ENCODE results near the gene DCAF12.

Gene DCAF12

GRCh38 chr9:34059954-34060353, 66.5 kb downstream of the DCAF12 start:
- TF ChIP-seq, protein P1, sequence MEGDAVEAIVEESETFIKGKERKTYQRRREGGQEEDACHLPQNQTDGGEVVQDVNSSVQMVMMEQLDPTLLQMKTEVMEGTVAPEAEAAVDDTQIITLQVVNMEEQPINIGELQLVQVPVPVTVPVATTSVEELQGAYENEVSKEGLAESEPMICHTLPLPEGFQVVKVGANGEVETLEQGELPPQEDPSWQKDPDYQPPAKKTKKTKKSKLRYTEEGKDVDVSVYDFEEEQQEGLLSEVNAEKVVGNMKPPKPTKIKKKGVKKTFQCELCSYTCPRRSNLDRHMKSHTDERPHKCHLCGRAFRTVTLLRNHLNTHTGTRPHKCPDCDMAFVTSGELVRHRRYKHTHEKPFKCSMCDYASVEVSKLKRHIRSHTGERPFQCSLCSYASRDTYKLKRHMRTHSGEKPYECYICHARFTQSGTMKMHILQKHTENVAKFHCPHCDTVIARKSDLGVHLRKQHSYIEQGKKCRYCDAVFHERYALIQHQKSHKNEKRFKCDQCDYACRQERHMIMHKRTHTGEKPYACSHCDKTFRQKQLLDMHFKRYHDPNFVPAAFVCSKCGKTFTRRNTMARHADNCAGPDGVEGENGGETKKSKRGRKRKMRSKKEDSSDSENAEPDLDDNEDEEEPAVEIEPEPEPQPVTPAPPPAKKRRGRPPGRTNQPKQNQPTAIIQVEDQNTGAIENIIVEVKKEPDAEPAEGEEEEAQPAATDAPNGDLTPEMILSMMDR (IDR thresholded peaks at IDR 0.05; ENCODE audit: low read depth, low read length): no peak
- Histone ChIP-seq H3K27me3 (ENCODE audit: insufficient read depth, low read depth, severe bottlenecking) (no peaks in the 10 kb centered on the region), H3K9me3 (ENCODE audit: severe bottlenecking) (no peaks in the 10 kb centered on the region), H3K27ac (no peak overlapping the region), H3K4me3 (ENCODE audit: low read depth, low read length) (no peak overlapping the region), H3K36me3 (no peaks in the 10 kb centered on the region)
- no peak for DNase-seq

GRCh38 chr9:34059281-34059680, 67.2 kb downstream of the DCAF12 start:
- H3K4me3 ChIP-seq (ENCODE audit: low read depth, low read length): no peak overlapping the region
- no peaks in the 10 kb centered on the region for H3K36me3 ChIP-seq
- no peaks in the 10 kb centered on the region for H3K9me3 ChIP-seq (ENCODE audit: severe bottlenecking)
- no peaks in the 10 kb centered on the region for H3K27me3 ChIP-seq (ENCODE audit: insufficient read depth, low read depth, severe bottlenecking)
- no peak overlapping the region for H3K27ac ChIP-seq
- no peak for DNase-seq
- TF ChIP-seq, protein P1 (IDR thresholded peaks at IDR 0.05; ENCODE audit: low read depth, low read length): no peak

DNA sequence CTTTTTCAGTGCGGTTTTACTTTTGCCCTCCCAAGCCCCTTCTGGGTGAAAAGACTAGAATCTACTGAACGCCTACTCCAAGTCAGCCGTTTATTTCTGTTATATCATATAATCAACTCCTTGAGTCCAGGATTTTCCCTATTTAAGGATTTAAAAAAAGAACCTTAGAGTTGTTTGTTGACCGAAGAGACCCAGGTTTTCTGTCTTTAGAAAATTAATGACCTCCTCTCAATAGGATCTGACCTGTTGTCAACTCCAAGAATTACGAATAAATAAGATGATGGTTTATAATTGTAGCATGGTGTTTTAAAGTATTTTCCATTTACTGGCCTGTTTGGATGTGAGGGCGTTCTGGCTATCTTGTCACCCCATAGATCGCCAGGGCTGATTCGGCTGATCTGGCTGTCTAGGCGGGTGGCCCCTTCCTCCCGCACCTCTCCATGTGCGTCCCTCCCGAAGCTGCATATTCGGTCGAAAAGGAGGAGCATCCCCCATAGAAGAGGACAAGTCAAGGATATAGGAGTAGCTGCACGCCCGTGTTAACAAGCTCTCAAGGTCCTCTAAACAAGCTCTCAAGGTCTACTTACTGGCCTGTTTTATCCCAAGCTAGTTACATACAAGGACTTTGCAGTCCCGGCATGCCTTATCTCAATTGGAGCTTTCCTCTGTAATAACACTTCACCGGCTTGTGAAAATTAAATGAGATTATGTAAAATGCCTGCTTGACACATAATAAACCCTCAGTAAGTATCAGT, 76.7 kb downstream of the DCAF12 start:
- Histone ChIP-seq H3K36me3 (peaks cover 8% of the 10 kb centered on the region; the same call in 1 of the 2 replicates), H3K9me3 (ENCODE audit: severe bottlenecking) (peaks cover 3% of the 10 kb centered on the region), H3K4me3 (ENCODE audit: low read depth, low read length) (peak overlapping the region; percentile 82), H3K27ac (peak overlapping the region; percentile 99), H3K27me3 (ENCODE audit: insufficient read depth, low read depth, severe bottlenecking) (no peaks in the 10 kb centered on the region)
- no peak for DNase-seq
- TF ChIP-seq, protein P1 (IDR thresholded peaks at IDR 0.05; ENCODE audit: low read depth, low read length): no peak

DNA sequence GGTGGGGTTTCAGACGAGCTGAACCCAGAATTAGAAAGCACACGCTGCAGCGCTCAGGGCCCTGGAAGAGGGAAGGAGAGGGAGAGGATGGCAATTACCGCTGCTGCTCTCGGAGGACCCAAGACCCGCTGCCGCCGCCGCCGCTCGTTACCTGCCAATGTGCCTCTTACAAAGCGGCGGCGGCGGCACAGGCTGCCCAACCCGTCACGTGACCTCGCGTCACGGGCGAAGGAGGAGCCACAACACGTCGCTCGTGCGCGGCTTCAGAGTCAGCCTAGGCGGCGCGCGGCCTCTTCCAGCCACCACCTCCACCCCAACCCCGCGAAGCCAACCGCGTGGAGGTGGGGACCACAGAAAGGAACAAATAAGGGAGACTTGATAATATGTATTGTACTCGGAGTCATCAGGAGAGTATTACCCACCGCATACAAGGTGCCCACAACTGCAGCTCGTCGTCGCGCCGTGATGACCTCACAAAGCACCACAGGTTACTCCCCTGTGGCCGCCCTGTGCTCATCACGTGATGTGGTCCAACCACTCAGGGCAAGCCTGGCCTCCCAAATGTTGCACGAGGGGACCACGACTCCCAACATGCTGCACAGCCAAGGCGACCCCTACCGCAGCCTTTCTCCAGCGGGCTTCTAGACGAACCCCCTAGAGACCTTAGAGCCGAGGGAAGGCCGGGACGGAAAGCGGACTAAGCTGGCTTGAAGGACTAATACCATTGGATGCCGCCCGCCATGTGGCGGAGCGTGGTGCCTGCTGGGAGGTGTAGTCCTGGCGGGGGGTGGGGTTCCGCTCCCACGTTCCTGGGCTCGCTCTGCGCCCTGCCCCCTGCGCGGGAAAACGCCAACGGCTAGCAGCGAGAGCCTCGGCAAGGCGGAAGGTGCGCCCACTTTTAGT, 77.5 kb downstream of the DCAF12 start, which contains the start of gene UBAP2:
UBAP2 (minus strand) TSS at position 161 of the 903 bp plus-strand sequence. CDS start 31,739 bp downstream, outside the sequence.
- H3K4me3 ChIP-seq (ENCODE audit: low read depth, low read length): peak within 1 kb of the TSS; percentile 82
- peak within 1 kb of the TSS; percentile 99 for H3K27ac ChIP-seq
- peak; percentile 97 for DNase-seq
- H3K9me3 ChIP-seq (ENCODE audit: severe bottlenecking): peaks cover 3% of the 10 kb centered on the region
- peaks cover 15% of the 10 kb centered on the region; the same call in 1 of the 2 replicates for H3K36me3 ChIP-seq
- no peaks in the 10 kb centered on the region for H3K27me3 ChIP-seq (ENCODE audit: insufficient read depth, low read depth, severe bottlenecking)
- TF ChIP-seq, protein P1 (IDR thresholded peaks at IDR 0.05; ENCODE audit: low read depth, low read length): peak; percentile 1; the same call in 1 of the 2 replicates

GRCh38 chr9:34047864-34048726, 78.4 kb downstream of the DCAF12 start:
- TF ChIP-seq, protein P1 (IDR thresholded peaks at IDR 0.05; ENCODE audit: low read depth, low read length): no peak
- Histone ChIP-seq H3K36me3 (peaks cover 16% of the 10 kb centered on the region), H3K27ac (peak overlapping the region; percentile 99), H3K27me3 (ENCODE audit: insufficient read depth, low read depth, severe bottlenecking) (no peaks in the 10 kb centered on the region), H3K9me3 (ENCODE audit: severe bottlenecking) (peaks cover 3% of the 10 kb centered on the region), H3K4me3 (ENCODE audit: low read depth, low read length) (peak overlapping the region; percentile 82)
- DNase-seq: peak; percentile 55
